ENCODE results near the gene TMEM39A. TPM values are rescaled to one million over a fixed set of nuclear protein-coding genes. Genes with fewer than 3 reads are reported as not detected.

Gene TMEM39A
- total and polyA plus RNA-seq, 10 of the 15 experiments (the other 5 are each of a cell fraction or from before 2014, with no cell fraction given), result 10.8 to 44.7 (median 33.2) TPM

DNA sequence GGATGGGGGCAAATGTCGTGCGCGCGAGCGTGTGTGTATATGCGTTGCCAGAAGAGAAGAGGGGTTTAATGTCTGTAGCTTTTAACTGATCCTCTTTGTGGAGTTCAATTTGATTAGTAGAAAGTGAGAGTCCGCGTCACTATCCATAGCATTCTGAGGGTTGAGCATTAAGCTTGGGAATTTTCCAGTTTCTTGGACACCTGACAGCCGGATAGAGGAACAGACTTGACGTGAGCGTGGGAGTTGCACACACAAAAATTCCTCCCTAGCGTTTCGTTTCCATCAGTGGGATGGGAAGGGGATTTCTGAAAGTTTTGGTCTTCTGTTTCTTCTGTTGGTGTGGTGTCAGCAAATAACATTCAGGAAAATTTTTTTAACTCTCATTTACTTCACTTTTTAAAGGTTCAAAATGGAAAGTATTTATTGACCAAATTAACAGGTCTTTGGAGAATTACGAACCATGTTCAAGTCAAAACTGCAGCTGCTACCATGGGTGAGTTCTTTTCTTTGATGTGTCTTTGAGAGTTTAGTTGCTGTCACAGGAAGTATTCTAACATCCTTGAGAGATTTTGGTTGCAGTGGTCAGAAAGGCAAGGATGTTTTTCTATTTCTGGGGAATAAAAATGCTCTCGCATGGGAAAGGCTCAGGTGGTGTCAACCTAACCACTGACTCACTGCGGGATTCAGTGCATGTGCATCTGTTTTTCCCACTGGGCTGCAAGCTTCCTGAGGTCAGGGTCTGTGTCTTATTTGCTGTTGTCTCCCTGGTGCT is 6.2 kb upstream of the TMEM39A start (continued):
- no peak for TF ChIP-seq CHD1 (IDR thresholded peaks at IDR 0.05; ENCODE audit: low read depth, low read length)
- no peak for TF ChIP-seq SIX5 (IDR thresholded peaks at IDR 0.05; ENCODE audit: low read depth, low read length, severe bottlenecking)
- no peak for TF ChIP-seq KLF5 (IDR thresholded peaks at IDR 0.05; ENCODE audit: partially characterized antibody)
- TF ChIP-seq ATF7 (IDR thresholded peaks at IDR 0.05; ENCODE audit: low read depth), result no peak
- no peak for TF ChIP-seq PML (IDR thresholded peaks at IDR 0.05; ENCODE audit: low read length)
- TF ChIP-seq, protein P1, sequence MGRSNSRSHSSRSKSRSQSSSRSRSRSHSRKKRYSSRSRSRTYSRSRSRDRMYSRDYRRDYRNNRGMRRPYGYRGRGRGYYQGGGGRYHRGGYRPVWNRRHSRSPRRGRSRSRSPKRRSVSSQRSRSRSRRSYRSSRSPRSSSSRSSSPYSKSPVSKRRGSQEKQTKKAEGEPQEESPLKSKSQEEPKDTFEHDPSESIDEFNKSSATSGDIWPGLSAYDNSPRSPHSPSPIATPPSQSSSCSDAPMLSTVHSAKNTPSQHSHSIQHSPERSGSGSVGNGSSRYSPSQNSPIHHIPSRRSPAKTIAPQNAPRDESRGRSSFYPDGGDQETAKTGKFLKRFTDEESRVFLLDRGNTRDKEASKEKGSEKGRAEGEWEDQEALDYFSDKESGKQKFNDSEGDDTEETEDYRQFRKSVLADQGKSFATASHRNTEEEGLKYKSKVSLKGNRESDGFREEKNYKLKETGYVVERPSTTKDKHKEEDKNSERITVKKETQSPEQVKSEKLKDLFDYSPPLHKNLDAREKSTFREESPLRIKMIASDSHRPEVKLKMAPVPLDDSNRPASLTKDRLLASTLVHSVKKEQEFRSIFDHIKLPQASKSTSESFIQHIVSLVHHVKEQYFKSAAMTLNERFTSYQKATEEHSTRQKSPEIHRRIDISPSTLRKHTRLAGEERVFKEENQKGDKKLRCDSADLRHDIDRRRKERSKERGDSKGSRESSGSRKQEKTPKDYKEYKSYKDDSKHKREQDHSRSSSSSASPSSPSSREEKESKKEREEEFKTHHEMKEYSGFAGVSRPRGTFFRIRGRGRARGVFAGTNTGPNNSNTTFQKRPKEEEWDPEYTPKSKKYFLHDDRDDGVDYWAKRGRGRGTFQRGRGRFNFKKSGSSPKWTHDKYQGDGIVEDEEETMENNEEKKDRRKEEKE (IDR thresholded peaks at IDR 0.05), result no peak
- TF ChIP-seq, protein P2, sequence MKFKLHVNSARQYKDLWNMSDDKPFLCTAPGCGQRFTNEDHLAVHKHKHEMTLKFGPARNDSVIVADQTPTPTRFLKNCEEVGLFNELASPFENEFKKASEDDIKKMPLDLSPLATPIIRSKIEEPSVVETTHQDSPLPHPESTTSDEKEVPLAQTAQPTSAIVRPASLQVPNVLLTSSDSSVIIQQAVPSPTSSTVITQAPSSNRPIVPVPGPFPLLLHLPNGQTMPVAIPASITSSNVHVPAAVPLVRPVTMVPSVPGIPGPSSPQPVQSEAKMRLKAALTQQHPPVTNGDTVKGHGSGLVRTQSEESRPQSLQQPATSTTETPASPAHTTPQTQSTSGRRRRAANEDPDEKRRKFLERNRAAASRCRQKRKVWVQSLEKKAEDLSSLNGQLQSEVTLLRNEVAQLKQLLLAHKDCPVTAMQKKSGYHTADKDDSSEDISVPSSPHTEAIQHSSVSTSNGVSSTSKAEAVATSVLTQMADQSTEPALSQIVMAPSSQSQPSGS (IDR thresholded peaks at IDR 0.05; ENCODE audit: low read length), result peak; percentile 71
- TF ChIP-seq, protein P3, sequence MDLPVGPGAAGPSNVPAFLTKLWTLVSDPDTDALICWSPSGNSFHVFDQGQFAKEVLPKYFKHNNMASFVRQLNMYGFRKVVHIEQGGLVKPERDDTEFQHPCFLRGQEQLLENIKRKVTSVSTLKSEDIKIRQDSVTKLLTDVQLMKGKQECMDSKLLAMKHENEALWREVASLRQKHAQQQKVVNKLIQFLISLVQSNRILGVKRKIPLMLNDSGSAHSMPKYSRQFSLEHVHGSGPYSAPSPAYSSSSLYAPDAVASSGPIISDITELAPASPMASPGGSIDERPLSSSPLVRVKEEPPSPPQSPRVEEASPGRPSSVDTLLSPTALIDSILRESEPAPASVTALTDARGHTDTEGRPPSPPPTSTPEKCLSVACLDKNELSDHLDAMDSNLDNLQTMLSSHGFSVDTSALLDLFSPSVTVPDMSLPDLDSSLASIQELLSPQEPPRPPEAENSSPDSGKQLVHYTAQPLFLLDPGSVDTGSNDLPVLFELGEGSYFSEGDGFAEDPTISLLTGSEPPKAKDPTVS (IDR thresholded peaks at IDR 0.05; ENCODE audit: low read depth, low read length), result no peak
- TF ChIP-seq, protein P4, sequence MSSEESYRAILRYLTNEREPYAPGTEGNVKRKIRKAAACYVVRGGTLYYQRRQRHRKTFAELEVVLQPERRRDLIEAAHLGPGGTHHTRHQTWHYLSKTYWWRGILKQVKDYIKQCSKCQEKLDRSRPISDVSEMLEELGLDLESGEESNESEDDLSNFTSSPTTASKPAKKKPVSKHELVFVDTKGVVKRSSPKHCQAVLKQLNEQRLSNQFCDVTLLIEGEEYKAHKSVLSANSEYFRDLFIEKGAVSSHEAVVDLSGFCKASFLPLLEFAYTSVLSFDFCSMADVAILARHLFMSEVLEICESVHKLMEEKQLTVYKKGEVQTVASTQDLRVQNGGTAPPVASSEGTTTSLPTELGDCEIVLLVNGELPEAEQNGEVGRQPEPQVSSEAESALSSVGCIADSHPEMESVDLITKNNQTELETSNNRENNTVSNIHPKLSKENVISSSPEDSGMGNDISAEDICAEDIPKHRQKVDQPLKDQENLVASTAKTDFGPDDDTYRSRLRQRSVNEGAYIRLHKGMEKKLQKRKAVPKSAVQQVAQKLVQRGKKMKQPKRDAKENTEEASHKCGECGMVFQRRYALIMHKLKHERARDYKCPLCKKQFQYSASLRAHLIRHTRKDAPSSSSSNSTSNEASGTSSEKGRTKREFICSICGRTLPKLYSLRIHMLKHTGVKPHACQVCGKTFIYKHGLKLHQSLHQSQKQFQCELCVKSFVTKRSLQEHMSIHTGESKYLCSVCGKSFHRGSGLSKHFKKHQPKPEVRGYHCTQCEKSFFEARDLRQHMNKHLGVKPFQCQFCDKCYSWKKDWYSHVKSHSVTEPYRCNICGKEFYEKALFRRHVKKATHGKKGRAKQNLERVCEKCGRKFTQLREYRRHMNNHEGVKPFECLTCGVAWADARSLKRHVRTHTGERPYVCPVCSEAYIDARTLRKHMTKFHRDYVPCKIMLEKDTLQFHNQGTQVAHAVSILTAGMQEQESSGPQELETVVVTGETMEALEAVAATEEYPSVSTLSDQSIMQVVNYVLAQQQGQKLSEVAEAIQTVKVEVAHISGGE (CRISPR knock-in tag; IDR thresholded peaks at IDR 0.05), result no peak
- no peak for TF ChIP-seq RCOR1 (conservative IDR thresholded peaks at IDR 0.05; ENCODE audit: low read depth, low read length)
- 0 out of 2 replicates have a peak, but pooled peaks have one; percentile 13 for TF ChIP-seq MEF2A (IDR thresholded peaks at IDR 0.05; ENCODE audit: insufficient read depth, low read depth, low read length)
- TF ChIP-seq SRF (IDR thresholded peaks at IDR 0.05; ENCODE audit: low read depth in 2 of 2, low read length in 2 of 2), result no peak
- no peak for TF ChIP-seq TCF12 (IDR thresholded peaks at IDR 0.05; ENCODE audit: low read depth, low read length)
- TF ChIP-seq ZNF274 (IDR thresholded peaks at IDR 0.05; ENCODE audit: insufficient read depth, insufficient read length), result no peak
- no peak for TF ChIP-seq SIN3A (IDR thresholded peaks at IDR 0.05; ENCODE audit: low read depth, low read length)
- no peak for TF ChIP-seq DPF2 (IDR thresholded peaks at IDR 0.05)
- no peak for TF ChIP-seq NR2F1 (conservative IDR thresholded peaks at IDR 0.05)

Data from GM12878 (cell line).